GM19239 (cell line): ENCODE measurements around the gene IRAK2.
"Not testable (repeated sequence)": the region's sequence is repeated elsewhere in the genome, so short reads cannot be mapped to it uniquely, and the experiment has no call there.

Experiments
- DNase-seq: peaks from one replicate; pipeline ENCODE4 v3.0.0; 2011; ENCODE audit warnings: low spot score; ENCODE audit not compliant: insufficient read length
- FAIRE-seq: peaks from 2 replicates; lab custom pipeline; 2011; peaks lifted over from hg19 to GRCh38; lab: Jason Lieb, UNC

IRAK2 gene

DNA sequence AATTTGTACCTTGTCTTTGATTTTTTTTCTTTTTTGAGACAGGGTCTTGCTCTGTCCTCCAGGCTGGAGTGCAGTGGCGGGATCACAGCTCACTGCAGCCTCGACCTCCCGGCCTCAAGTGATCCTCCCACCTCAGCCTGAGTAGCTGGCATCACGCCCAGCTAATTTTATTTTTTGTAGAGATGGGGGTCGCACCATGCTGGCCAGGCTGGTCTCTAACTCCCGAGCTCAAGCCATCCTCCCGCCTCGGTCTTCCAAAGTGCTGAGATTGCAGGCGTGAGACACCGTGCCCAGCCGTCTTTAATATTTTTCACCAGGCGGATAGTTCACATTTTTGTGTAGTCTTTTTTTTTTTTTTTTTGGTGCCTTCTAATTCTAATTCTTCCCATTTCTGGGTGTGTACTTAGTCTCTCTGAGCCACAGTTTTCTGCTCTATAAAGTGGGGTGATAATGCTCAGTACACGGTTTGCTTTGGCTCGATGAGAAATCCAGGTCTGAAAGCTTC lies 83.0 kb downstream of the IRAK2 start:
- DNase-seq (no peak), FAIRE-seq (no peak)

DNA sequence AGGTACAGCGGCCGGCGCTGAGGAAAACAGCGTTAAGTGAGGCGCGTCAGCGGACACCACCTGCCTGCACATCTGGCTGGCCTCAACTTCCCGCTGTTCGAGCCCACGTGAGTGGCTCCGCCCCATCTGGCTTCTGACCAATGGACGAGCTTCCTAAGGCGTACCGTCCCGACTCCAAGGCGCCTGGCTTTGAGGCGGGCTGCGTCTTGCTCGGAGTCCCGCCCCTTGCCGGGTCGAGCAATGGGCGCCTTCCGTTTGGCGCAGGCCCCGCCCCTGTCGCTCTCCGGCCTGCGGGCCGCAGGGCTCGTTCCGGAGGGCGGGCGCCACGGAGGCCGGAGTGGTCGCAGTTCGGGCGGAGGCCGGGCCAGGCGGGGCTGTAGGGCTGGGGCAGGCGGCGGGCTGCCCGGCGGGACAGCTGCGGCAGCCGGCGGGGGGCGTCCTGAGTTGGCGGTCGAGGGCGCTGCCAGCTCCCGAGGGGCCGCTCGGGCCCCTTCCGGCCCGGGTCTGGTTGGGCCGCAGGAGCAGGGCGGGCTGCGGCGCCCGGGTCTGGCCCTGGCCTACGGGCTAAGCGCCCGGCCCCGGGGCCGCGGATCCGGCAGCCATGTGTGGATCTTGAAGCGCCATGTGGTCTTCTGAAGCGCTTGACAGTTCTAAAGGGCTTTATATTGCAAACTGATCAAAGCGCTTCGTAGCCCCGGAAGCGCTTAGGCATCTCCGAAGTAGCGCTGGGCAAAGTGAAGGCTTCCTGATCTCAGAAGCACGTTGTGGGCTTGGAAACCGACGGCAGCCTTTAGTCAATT lies 83.7 kb downstream of the IRAK2 start, which contains the start of gene TATDN2:
Gene TATDN2 (plus strand): TSS at position 276 of the 800 bp plus-strand sequence. CDS start 742 bp downstream, outside the sequence.
- FAIRE-seq (peak; percentile 97), DNase-seq (peak; percentile 96)

DNA sequence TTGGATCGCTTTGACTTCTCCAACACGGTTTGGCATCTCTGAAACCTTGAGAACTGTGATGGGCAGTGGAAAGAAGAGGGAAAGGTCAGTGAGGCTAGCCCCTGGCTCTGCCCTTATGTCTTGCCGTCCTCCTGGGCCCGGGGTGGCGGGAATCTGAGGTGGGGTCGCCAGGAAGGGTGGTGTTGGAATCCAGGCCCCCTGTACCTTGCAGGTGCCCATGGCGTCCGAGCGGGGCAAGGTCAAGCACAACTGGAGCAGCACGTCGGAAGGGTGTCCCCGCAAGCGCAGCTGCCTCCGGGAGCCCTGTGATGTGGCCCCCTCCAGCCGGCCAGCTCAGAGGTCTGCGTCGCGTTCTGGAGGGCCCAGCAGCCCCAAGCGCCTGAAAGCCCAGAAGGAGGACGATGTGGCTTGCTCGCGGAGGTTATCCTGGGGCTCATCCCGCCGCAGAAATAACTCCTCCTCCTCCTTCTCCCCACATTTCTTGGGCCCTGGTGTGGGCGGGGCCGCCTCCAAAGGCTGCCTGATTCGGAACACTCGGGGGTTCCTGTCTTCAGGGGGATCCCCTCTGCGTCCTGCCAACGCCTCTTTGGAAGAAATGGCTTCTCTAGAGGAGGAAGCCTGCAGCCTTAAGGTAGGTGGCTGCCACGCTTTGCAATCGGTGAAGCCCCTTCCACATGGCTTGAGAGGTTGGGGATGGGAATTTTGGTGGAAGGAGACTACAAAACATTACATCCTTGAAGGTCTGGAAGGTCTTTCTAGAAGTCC lies 84.4 kb downstream of the IRAK2 start:
- FAIRE-seq = peak; percentile 21
- no peak for DNase-seq

DNA sequence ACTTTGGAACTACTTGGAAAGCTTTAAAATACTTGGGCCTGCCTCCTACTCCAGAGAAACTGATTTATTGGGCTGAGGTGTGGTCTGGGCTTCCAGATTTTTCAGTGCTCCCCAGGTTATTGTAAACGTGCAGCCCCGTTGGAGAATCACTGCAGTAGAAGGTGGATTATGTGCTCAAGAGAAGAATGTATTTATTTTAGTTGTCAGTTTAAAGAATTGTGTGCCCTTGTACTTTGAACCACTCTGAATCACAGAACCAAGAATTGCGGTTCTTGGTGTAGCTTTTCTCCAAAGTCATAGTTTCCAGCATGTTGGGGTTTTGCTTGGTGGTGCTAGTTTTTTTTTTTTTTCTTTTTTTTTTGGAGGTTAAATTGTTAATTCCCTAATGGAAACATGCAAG lies 85.1 kb downstream of the IRAK2 start:
- DNase-seq (no peak), FAIRE-seq (no peak)

DNA sequence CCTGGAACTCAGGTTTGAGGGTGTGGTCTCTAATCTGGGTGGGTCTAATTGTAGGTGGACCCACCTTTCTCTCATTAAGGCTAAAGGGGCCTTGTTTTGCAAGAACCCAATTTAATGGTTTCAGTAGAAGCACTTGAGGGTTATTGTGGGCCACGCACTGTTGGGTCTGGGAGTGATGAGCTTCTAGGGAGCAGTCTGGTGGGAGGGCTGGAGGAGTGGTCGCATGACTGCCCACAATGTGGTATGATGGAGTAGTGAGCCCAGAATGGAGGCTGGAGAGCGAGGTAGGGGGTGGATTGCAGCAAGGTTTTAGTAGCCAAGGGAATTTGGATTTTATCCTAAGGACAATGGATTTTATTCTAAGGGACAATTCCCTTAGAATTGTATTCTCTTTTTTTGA lies 86.3 kb downstream of the IRAK2 start:
- DNase-seq (no peak), FAIRE-seq (no peak)

DNA sequence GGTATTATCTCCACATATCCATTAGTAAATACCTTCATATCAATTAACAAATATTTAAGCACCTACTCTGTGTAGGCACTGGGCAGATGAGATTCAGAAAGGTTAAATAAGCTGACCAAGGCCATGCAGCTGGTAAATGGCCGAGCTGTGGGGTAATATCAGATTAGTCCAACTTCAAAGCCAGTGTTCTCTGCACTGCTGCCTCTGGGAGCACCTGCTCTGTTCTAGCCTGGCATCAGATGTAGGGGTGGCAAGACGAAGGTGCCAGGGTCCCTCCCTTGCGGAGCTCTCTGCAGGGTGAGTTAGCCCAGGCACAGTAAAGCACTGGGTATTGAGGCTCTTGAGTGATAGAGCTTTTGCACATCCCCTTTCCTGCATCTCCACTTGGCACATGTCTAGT lies 89.0 kb downstream of the IRAK2 start:
- FAIRE-seq = no peak
- no peak for DNase-seq

DNA sequence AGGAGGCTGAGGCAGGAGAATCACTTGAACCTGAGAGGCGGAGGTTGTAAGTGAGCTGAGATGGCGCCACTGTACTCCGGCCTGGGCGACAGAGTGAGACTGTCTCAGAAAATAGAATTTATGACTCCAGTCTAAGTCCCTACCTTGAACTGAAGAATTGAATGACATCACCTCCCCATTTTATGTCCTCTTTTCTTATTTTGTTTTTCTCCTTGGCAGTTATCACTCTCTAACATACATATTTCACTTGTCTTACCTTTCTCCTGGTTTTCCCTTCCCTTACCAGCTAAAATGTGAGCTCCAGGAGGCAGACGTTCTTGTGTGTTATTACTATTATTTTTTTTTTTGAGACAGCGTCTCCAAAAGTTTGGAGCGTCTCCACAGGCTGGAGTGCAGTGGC lies 91.1 kb downstream of the IRAK2 start:
- no peak for DNase-seq
- no peak for FAIRE-seq

DNA sequence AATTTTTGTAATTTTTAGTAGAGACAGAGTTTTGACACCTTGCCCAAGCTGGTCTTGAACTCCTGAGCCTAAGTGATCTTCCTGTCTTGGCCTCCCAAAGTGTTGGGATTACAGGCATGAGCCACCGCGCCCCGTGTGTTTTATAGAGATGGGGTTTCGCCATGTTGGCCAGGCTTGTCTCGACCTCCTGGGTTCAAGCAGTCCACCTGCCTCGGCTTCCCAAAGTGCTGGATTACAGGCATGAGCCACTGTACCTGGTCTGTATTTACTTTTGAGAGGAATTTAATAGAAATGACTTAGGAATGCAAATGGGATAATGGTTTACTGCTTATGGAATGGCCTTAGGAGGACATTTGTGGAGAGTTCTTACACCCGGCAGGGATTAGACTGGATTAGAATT lies 94.3 kb downstream of the IRAK2 start:
- FAIRE-seq (no peak), DNase-seq (no peak)

DNA sequence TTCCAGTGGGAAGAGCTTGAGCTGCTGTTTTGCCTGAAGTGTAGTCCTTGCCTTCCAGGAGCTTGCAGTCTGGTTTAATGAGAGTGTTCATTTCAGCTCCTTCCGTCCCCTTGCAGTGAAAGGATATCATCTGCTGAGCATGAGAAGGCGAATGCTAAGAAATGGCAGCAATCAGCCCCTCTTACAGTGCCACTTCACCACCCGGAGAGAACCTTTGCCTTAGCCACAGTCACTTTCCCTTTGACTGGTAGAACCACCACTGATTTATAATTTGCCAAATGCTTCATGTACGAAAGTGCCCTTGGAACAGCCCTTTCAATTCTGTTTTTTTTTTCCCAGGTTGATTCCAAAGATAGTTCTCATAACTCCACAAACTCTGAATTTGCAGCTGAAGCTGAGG lies 95.1 kb downstream of the IRAK2 start:
- DNase-seq = no peak

DNA sequence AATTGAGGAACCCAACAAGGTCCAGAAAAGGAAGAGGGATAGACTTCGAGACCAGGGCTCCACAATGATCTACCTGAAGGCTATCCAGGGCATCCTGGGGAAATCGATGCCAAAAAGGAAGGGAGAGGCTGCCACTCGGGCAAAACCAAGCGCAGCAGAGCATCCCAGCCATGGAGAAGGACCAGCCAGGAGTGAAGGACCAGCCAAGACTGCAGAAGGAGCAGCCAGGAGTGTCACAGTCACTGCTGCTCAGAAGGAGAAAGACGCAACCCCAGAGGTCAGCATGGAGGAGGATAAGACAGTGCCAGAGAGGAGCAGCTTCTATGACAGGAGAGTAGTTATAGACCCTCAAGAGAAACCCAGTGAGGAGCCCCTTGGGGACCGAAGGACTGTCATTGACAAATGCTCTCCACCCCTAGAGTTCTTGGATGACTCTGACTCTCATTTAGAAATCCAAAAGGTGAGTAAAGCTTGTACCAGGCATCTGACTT lies 95.5 kb downstream of the IRAK2 start:
- FAIRE-seq (no peak), DNase-seq (no peak)

More for the DNA sequence above, 95.1 kb downstream of the IRAK2 start:
- no peak for FAIRE-seq

DNA sequence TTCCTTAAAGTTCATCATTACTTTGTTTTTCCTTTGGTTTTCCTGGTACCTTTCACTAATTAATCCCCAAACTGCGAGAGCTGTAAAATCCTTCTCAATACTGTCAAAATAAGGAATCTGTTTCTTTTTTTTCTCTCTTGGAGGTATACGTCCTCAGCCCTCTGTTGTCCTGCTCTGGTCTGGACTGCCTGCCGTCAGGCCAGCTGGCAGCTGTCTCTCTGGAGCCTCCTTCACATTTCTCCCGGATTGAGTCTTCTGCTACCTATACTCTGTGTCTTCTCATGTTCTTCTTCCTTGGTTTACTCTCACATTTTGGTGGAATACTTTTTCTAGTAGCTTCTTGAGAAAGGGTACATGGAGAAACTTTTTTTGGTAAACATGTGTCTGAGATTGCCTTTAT lies 97.3 kb downstream of the IRAK2 start:
- FAIRE-seq (no peak), DNase-seq (no peak)

DNA sequence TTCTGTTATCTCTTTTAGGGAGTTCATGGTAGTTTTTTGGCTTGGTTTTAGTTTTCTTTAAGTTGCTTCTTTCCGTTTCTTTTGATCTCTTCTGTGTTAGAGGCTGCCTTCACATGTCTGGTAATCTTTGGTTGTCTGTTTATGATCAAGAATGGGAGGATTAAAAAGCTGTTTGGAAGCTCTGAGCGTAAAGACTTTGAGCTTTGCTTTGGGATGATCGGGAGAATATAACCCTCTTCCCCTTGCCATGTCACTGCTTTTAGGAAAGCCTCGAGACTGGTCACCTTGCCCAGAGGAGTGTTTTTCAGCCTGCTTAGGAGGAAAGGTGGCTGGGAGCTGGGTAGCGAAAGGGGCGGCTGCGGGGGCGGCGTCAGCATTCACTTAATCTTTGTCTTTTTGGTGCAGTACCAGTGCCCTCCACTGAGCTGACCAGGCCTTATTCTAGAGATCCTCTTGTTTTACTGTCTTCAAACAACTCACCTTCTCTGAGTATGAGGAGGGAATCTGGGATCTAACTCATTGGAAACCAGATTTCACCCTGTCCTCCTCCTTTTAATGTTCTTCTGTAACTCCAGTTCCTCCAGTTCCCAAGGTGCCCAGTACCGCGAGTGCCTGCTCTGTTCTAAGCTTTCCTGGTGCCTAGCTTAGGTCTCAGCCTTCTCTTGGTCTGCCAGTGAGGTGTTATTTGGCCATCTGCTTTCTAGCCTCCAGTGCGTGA lies 99.1 kb downstream of the IRAK2 start:
- FAIRE-seq = no peak
- DNase-seq = no peak

DNA sequence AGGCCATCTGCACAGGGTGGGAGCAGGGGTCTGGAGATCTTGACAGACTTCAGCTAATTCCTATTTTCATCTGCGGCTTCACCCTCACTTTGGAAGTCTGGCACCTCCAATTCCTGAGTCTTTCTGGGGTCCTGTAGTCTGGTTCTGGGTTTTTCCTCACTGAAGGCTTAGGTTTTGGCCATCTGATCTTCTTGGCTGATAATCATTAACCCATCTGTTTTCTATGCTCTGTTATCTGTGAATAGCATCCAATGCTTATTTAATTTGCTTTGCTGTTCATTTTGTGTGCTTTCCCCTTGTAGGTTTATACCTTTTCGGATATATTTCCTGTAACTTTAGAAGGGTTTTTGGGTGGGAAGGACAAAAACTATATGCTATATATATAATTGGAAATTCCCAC lies 101.1 kb downstream of the IRAK2 start:
- FAIRE-seq (no peak), DNase-seq (no peak)

DNA sequence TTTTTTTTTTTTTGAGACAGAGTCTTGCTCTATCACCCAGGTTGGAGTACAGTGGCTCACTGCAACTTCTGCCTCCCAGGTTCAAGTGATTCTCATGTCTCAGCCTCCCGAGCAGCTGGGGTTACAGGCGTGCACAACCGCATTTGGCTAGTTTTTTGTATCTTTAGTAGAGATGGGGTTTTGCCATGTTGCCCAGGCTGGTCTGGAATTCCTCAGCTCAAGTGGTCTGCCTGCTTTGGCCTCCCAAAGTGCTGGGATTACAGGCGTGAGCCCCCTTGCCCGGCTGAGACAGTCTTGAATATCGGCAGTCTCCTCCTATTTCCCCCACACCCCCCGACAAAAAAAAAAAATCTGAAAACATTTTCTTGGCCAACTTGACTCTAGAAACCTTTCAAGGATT lies 102.2 kb downstream of the IRAK2 start:
- DNase-seq, FAIRE-seq: not testable (repeated sequence)

DNA sequence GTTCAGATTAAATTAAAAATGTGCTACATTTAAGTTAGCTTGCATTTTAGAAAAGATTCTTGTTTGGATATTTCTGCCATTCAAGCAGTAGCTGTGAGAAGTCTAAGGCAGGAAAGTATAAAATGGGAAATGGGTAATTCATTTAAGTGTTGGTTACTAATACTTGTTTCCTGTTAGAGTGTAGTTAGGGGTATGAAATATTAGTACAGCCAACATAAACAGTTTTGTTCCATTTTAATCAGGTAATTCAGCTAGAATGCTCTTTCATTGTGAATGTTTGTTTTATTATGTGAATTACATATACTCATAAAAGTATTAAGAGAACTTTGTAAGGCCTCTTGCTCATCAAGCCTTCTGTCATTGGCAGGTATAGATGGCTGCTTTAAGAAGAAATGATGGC lies 103.4 kb downstream of the IRAK2 start:
- no peak for FAIRE-seq

DNA sequence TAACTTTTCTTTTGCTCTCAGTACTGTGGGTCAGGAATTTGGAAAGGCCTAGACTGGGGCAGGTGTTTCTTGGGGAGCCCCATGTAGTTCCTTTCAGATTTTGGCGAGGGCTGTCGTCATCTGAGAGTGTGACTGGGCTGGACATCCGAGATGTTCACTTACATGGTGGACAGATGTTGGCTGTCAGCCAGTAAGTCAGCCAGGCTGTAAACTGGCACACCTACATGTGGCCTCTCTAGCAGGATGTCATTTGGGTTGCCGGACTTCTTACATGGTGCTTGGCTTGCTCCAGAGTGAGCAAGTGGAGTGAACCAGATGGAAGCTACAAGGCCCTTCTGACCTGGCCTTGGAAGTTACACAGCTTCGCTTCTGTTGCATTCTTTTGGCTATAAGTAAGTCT lies 104.2 kb downstream of the IRAK2 start:
- FAIRE-seq (no peak), DNase-seq (no peak)

More for the DNA sequence above, 103.4 kb downstream of the IRAK2 start:
- DNase-seq = no peak

DNA sequence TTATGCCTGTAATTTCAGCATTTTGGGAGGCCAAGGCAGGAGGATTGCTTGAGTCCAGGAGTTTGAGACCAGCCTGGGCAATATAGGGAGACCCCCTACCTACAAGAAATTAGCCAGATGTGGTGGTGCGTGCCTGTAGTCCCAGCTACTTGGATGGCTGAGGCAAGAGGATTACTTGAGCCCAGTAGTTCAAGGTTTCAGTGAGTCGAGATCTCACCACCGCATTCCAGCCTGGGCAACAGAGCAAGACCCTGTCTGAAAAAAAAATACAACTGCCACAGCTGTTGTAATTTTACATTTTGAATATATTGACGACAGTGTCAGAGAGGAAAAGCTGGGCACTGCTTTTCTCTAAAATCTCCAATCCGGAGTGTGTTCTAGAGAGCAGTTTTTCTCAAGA lies 104.7 kb downstream of the IRAK2 start:
- DNase-seq (no peak), FAIRE-seq (no peak)

DNA sequence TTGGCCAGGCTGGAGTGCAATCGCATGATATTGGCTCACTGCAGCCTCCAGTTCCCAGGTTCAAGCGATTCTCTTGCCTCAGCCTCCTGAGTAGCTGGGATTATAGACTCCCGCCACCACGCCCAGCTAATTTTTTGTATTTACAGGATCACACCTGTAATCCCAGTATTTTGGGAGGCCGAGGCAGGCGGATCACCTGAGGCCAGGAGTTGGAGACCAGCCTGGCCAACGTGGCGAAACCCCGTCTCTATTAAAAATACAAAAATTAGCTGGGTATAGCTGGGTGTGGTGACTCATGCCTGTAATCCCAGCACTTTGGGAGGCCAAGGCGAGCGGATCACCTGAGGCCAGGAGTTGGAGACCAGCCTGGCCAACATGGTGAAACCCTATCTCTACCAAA lies 107.8 kb downstream of the IRAK2 start:
- not testable (repeated sequence) for DNase-seq, FAIRE-seq

DNA sequence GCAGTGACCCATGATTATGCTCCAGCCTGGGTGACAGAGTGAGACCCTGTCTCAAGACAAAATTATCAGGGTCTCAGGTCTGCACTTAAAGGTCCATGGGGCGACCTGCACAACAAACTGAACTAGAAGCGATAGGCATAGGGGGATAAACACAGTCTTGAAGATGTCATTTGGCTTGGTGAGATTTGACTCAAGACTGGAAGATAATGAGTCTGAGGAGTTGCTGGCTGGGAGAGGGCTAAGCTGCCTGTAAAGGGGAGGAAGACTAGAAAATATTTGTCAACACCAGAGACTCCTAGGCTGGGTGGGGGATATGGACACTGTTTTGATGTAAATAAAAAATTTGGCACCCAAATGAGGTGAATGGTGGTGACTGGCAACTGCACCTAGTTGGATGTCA lies 108.3 kb downstream of the IRAK2 start:
- FAIRE-seq = no peak
- no peak for DNase-seq

DNA sequence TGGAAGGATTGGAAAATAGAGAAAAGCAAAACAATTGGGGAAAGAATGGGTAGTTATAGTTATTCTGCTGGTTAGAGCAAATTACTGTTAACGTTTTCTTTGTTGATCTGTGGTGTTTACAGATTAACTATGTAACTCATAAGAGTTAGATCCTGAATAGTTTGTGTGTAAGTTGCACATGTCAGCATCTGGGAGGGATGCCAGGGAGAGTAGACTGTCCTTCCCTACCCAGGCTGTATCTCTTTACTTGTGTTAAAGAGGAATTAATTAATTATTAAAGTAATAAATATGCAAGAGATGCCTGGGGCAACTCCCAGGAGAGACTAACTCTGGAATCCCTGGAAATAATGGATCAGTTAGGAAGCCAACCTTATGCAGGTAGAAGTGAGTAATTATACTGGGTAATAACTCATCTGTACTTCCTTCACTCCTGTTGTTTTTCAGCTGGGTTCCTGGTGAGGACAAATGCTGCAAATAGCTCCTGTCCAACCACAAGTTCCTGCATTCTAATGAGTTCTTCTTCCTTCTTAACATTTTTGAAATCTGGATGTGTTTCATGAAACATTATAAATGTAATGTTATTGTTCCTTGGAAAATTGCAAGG lies 109.1 kb downstream of the IRAK2 start:
- DNase-seq (no peak), FAIRE-seq (no peak)
